GM23338 (cell line): ENCODE data around the gene SORT1. TPM values are rescaled to one million over a fixed set of nuclear protein-coding genes. Genes with fewer than 3 reads are reported as not detected.

Source experiments
- ATAC-seq: fragments of 200-7000 bp; cut with Tn5 transposase; 3 replicates; pipeline ENCODE4 v1.9.1; 2020
- DNase-seq: peaks from one replicate; pipeline ENCODE4 v3.0.0-alpha.2; 2015; ENCODE audit warnings: low spot score
- H2AFZ ChIP-seq: fragments of 200-600 bp; sonication (generic); 2 replicates; pipeline ENCODE4 v1.8.0; 2016; ENCODE audit warnings: antibody characterized with exemption, mild to moderate bottlenecking, moderate library complexity
- H3F3A ChIP-seq: fragments of 200-600 bp; sonication (generic); replicated peaks from 2 replicates; pipeline ENCODE4 v1.8.0; 2017; ENCODE audit warnings: antibody characterized with exemption, mixed run types, low read depth
- H3K27ac ChIP-seq: fragments of 200-600 bp; sonication (generic); 2 replicates; pipeline ENCODE4 v1.6.1; 2016; ENCODE audit warnings: low read depth
- H3K27me3 ChIP-seq: fragments of 200-600 bp; sonication (generic); 2 replicates; pipeline ENCODE4 v1.8.0; 2016; ENCODE audit warnings: mild to moderate bottlenecking, mixed run types, moderate library complexity; ENCODE audit not compliant: insufficient read depth
- H3K36me3 ChIP-seq: fragments of 200-600 bp; sonication (generic); 2 replicates; pipeline ENCODE4 v1.8.0; 2016; ENCODE audit warnings: mild to moderate bottlenecking; ENCODE audit not compliant: insufficient read depth
- H3K4me1 ChIP-seq: fragments of 200-600 bp; sonication (generic); 2 replicates; pipeline ENCODE4 v1.8.0; 2016; ENCODE audit warnings: mild to moderate bottlenecking, moderate library complexity; ENCODE audit not compliant: insufficient read depth
- H3K4me2 ChIP-seq: fragments of 200-600 bp; sonication (generic); 2 replicates; pipeline ENCODE4 v1.7.1; 2017; ENCODE audit warnings: mixed run types
- H3K4me3 ChIP-seq: fragments of 200-600 bp; sonication (generic); 2 replicates; pipeline ENCODE4 v1.6.1; 2016; ENCODE audit warnings: mixed run types
- H3K79me2 ChIP-seq: fragments of 200-600 bp; sonication (generic); replicated peaks from 2 replicates; pipeline ENCODE4 v1.8.0; 2017; ENCODE audit warnings: mild to moderate bottlenecking; ENCODE audit not compliant: insufficient read depth
- H3K9me2 ChIP-seq: fragments of 200-600 bp; sonication (generic); 2 replicates; pipeline ENCODE4 v1.8.0; 2017; ENCODE audit not compliant: insufficient read depth
- H4K20me1 ChIP-seq: fragments of 200-600 bp; sonication (generic); replicated peaks from 2 replicates; pipeline ENCODE4 v1.8.0; 2017; ENCODE audit warnings: mild to moderate bottlenecking; ENCODE audit not compliant: insufficient read depth
- H3K27ac Mint-ChIP-seq: 2 replicates; pipeline ENCODE4 v1.8.0; 2020; ENCODE audit warnings: inconsistent platforms, mild to moderate bottlenecking, moderate library complexity, mixed read lengths
- H3K27me3 Mint-ChIP-seq: 3 replicates; pipeline ENCODE4 v1.8.0; 2022; ENCODE audit warnings: low read depth, mild to moderate bottlenecking, moderate library complexity, mixed read lengths, inconsistent platforms; ENCODE audit not compliant: insufficient read depth, poor library complexity
- H3K36me3 Mint-ChIP-seq: 3 replicates; pipeline ENCODE4 v1.8.0; 2021; ENCODE audit warnings: low read depth, mild to moderate bottlenecking, inconsistent platforms, moderate library complexity, mixed read lengths
- H3K4me1 Mint-ChIP-seq: 3 replicates; pipeline ENCODE4 v1.8.0; 2020; ENCODE audit warnings: mild to moderate bottlenecking, inconsistent platforms, mixed read lengths
- H3K4me3 Mint-ChIP-seq: 3 replicates; pipeline ENCODE4 v1.8.0; 2021; ENCODE audit warnings: moderate library complexity, mild to moderate bottlenecking, inconsistent platforms, mixed read lengths
- H3K9me3 Mint-ChIP-seq: 3 replicates; pipeline ENCODE4 v1.8.0; 2020; ENCODE audit warnings: moderate library complexity, mild to moderate bottlenecking, inconsistent platforms, mixed read lengths
- CREB1 ChIP-seq: fragments of 250-450 bp; sonication (Bioruptor Pico); IDR thresholded peaks from 2 replicates; pipeline ENCODE4 v1.5.0; 2020; ENCODE audit warnings: low read depth, mild to moderate bottlenecking, moderate library complexity
- ETS1 ChIP-seq: IDR thresholded peaks from 2 replicates; pipeline ENCODE4 v1.6.1; 2016; ENCODE audit warnings: antibody characterized with exemption
- EZH2phosphoT487 ChIP-seq: fragments of 200-600 bp; sonication (generic); IDR thresholded peaks from one replicate; pipeline ENCODE4 v1.8.1; 2018; ENCODE audit warnings: antibody characterized with exemption; ENCODE audit not compliant: unreplicated experiment
- JUNB ChIP-seq: IDR thresholded peaks from one replicate; pipeline ENCODE4 v1.6.1; 2016; ENCODE audit warnings: antibody characterized with exemption; ENCODE audit not compliant: unreplicated experiment
- NANOG ChIP-seq: IDR thresholded peaks from 2 replicates; pipeline ENCODE4 v1.6.1; 2016; ENCODE audit warnings: antibody characterized with exemption, borderline replicate concordance
- POLR2AphosphoS5 ChIP-seq: IDR thresholded peaks from 2 replicates; pipeline ENCODE4 v1.6.1; 2016; ENCODE audit warnings: antibody characterized with exemption, low read depth
- REST ChIP-seq: IDR thresholded peaks from one replicate; pipeline ENCODE4 v1.6.1; 2018; ENCODE audit warnings: antibody characterized with exemption; ENCODE audit not compliant: unreplicated experiment
- STAT1 ChIP-seq: IDR thresholded peaks from one replicate; pipeline ENCODE4 v1.6.1; 2016; ENCODE audit warnings: antibody characterized with exemption; ENCODE audit not compliant: unreplicated experiment
- ZNF114 ChIP-seq: fragments of 250-450 bp; sonication (Bioruptor Pico); IDR thresholded peaks from 2 replicates; pipeline ENCODE4 v1.5.0; 2020; ENCODE audit warnings: mild to moderate bottlenecking, moderate library complexity
- ZNF331 ChIP-seq: fragments of 250-450 bp; sonication (Bioruptor Pico); IDR thresholded peaks from 2 replicates; pipeline ENCODE4 v1.5.0; 2020; ENCODE audit warnings: low read depth, mild to moderate bottlenecking, moderate library complexity
- polyA plus RNA-seq: library from polyadenylated mRNA; unstranded; fragments of >200 nt; fragmentation: Nextera tagmentation; extraction: Ambion mirVana; gene quantifications from 2 replicates; pipeline ENCODE4 v1.2.1, GENCODE V29; 2016
- total RNA-seq: library from RNA; depleted of rRNA; stranded (reverse); fragments of >200 nt; shearing (Covaris generic); gene quantifications from 2 replicates; pipeline ENCODE4 v1.2.3, GENCODE V29; 2014
- TF ChIP-seq, protein P1 (sequence below), 2 experiments: fragments of 200-600 bp in 1 of 2; sonication (generic) in 1 of 2; conservative IDR thresholded peaks; 2 replicates each; pipeline versions ENCODE4 v1.5.1 to v1.6.1; 2016 to 2017; ENCODE audit warnings: antibody characterized with exemption in 2 of 2, low read depth in 2 of 2, mild to moderate bottlenecking in 2 of 2, moderate library complexity in 1 of 2
- TF ChIP-seq, protein P2 (sequence below): fragments of 250-450 bp; sonication (Bioruptor Pico); IDR thresholded peaks from 2 replicates; pipeline ENCODE4 v1.5.0; 2020; ENCODE audit warnings: mild to moderate bottlenecking, moderate library complexity

The SORT1 gene
- total and polyA plus RNA-seq, 2 experiments from 2014 or later: 10.9 to 55.4 TPM

DNA sequence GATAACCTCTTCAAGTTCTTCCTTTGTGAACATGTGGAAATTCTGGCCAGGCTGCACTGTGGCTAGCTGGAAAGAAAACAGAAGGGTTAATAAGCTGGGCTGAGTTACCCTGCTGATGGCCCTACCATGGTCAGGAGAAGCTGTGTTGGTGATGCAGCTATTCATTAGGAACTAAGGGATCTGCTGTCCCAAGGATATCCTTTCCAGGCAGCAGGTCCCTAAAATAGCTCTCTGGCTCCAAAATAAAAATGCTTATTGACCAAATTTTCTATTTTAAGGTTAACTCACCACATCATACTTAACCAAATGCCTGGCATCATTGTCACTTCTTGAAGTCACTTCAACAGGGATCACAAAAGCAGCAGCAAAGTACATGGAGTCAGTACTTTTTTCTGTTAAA is 4.3 kb upstream of the SORT1 start (continued):
- TF ChIP-seq, protein P1, sequence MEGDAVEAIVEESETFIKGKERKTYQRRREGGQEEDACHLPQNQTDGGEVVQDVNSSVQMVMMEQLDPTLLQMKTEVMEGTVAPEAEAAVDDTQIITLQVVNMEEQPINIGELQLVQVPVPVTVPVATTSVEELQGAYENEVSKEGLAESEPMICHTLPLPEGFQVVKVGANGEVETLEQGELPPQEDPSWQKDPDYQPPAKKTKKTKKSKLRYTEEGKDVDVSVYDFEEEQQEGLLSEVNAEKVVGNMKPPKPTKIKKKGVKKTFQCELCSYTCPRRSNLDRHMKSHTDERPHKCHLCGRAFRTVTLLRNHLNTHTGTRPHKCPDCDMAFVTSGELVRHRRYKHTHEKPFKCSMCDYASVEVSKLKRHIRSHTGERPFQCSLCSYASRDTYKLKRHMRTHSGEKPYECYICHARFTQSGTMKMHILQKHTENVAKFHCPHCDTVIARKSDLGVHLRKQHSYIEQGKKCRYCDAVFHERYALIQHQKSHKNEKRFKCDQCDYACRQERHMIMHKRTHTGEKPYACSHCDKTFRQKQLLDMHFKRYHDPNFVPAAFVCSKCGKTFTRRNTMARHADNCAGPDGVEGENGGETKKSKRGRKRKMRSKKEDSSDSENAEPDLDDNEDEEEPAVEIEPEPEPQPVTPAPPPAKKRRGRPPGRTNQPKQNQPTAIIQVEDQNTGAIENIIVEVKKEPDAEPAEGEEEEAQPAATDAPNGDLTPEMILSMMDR (conservative IDR thresholded peaks at IDR 0.05; ENCODE audit: low read depth in 2 of 2): no peak
- TF ChIP-seq ZNF114 (CRISPR knock-in tag) (no peak), NANOG (no peak), CREB1 (CRISPR knock-in tag) (no peak), ZNF331 (CRISPR knock-in tag) (no peak), STAT1 (no peak), REST (no peak), POLR2AphosphoS5 (no peak)

GRCh38 chr1:109400035-109400655 is 2.4 kb upstream of the SORT1 start:
- Histone ChIP-seq H3K4me3 (no peak overlapping the region), H3K4me1 (peaks cover 15% of the 10 kb centered on the region), H3K27ac (peak overlapping the region; percentile 61; the same call in 1 of the 2 replicates), H3K9me2 (no peaks in the 10 kb centered on the region), H3F3A (peaks cover 9% of the 10 kb centered on the region), H3K27me3 (no peaks in the 10 kb centered on the region), H2AFZ (no peak overlapping the region), H3K4me2 (no peak overlapping the region), H3K36me3 (peaks cover 8% of the 10 kb centered on the region), H3K79me2 (peaks cover 19% of the 10 kb centered on the region), H4K20me1 (peaks cover 9% of the 10 kb centered on the region)
- Mint-ChIP-seq H3K4me3 (no peak overlapping the region), H3K4me1 (peaks cover 27% of the 10 kb centered on the region), H3K9me3 (no peaks in the 10 kb centered on the region), H3K27ac (no peak overlapping the region), H3K36me3 (peaks cover 14% of the 10 kb centered on the region), H3K27me3 (peaks cover 15% of the 10 kb centered on the region)
- ATAC-seq (no peak), DNase-seq (no peak)
- TF ChIP-seq ZNF114 (CRISPR knock-in tag) (no peak), JUNB (no peak), ETS1 (no peak), NANOG (no peak), EZH2phosphoT487 (no peak), STAT1 (no peak), CREB1 (CRISPR knock-in tag) (no peak), ZNF331 (CRISPR knock-in tag) (no peak)
- TF ChIP-seq, protein P2, sequence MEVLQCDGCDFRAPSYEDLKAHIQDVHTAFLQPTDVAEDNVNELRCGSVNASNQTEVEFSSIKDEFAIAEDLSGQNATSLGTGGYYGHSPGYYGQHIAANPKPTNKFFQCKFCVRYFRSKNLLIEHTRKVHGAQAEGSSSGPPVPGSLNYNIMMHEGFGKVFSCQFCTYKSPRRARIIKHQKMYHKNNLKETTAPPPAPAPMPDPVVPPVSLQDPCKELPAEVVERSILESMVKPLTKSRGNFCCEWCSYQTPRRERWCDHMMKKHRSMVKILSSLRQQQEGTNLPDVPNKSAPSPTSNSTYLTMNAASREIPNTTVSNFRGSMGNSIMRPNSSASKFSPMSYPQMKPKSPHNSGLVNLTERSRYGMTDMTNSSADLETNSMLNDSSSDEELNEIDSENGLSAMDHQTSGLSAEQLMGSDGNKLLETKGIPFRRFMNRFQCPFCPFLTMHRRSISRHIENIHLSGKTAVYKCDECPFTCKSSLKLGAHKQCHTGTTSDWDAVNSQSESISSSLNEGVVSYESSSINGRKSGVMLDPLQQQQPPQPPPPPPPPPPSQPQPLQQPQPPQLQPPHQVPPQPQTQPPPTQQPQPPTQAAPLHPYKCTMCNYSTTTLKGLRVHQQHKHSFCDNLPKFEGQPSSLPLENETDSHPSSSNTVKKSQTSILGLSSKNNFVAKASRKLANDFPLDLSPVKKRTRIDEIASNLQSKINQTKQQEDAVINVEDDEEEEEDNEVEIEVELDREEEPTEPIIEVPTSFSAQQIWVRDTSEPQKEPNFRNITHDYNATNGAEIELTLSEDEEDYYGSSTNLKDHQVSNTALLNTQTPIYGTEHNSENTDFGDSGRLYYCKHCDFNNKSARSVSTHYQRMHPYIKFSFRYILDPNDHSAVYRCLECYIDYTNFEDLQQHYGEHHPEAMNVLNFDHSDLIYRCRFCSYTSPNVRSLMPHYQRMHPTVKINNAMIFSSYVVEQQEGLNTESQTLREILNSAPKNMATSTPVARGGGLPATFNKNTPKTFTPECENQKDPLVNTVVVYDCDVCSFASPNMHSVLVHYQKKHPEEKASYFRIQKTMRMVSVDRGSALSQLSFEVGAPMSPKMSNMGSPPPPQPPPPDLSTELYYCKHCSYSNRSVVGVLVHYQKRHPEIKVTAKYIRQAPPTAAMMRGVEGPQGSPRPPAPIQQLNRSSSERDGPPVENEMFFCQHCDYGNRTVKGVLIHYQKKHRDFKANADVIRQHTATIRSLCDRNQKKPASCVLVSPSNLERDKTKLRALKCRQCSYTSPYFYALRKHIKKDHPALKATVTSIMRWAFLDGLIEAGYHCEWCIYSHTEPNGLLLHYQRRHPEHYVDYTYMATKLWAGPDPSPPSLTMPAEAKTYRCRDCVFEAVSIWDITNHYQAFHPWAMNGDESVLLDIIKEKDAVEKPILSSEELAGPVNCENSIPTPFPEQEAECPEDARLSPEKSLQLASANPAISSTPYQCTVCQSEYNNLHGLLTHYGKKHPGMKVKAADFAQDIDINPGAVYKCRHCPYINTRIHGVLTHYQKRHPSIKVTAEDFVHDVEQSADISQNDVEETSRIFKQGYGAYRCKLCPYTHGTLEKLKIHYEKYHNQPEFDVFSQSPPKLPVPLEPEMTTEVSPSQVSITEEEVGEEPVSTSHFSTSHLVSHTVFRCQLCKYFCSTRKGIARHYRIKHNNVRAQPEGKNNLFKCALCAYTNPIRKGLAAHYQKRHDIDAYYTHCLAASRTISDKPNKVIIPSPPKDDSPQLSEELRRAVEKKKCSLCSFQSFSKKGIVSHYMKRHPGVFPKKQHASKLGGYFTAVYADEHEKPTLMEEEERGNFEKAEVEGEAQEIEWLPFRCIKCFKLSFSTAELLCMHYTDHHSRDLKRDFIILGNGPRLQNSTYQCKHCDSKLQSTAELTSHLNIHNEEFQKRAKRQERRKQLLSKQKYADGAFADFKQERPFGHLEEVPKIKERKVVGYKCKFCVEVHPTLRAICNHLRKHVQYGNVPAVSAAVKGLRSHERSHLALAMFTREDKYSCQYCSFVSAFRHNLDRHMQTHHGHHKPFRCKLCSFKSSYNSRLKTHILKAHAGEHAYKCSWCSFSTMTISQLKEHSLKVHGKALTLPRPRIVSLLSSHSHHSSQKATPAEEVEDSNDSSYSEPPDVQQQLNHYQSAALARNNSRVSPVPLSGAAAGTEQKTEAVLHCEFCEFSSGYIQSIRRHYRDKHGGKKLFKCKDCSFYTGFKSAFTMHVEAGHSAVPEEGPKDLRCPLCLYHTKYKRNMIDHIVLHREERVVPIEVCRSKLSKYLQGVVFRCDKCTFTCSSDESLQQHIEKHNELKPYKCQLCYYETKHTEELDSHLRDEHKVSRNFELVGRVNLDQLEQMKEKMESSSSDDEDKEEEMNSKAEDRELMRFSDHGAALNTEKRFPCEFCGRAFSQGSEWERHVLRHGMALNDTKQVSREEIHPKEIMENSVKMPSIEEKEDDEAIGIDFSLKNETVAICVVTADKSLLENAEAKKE (CRISPR knock-in tag): no peak
